ENCODE data around the gene CYTH1.

DNA sequence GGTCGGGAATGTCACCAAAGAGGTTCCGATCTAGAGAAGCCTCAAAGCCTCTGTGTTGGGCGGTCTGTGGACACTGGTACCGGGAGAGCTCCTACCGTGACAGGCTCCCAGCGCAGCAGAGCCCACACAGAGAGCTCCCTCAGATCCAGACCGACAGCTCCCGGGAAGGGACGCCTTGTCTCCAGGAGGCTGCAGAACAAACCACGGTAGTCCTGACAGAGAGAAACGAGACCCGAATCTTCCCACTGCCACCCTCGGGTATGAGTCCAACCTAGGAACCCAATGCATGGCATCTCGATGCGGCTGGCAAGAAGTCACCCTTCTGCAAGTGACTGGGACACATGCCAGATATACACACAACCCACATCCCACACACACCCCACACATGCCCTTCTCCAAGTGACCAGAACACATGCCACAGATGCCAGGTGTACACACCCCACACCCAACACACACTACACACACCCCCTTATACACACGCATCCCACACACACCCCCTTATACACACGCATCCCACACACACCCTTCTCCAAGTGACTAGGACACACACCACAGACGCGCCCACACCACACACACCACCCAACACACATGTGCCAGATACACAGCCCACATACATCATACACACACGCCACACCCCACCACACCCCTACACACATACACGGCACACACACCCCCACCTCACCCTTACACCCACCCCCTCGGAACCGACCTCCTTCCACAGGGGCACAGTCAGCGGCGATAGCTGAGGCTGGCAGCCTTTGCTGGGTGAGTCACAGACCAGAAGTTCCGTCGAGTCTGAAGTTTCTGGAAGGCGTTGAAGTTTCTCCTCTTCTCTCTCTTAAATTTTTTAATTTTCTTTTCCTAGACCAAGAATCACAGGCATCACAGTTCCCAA, 15.9 kb upstream of the CYTH1 start:
- TF ChIP-seq, protein P1, sequence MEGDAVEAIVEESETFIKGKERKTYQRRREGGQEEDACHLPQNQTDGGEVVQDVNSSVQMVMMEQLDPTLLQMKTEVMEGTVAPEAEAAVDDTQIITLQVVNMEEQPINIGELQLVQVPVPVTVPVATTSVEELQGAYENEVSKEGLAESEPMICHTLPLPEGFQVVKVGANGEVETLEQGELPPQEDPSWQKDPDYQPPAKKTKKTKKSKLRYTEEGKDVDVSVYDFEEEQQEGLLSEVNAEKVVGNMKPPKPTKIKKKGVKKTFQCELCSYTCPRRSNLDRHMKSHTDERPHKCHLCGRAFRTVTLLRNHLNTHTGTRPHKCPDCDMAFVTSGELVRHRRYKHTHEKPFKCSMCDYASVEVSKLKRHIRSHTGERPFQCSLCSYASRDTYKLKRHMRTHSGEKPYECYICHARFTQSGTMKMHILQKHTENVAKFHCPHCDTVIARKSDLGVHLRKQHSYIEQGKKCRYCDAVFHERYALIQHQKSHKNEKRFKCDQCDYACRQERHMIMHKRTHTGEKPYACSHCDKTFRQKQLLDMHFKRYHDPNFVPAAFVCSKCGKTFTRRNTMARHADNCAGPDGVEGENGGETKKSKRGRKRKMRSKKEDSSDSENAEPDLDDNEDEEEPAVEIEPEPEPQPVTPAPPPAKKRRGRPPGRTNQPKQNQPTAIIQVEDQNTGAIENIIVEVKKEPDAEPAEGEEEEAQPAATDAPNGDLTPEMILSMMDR (IDR thresholded peaks at IDR 0.05), result no peak
- TF ChIP-seq TCF7 (CRISPR knock-in tag; IDR thresholded peaks at IDR 0.05; ENCODE audit: low read depth) (no peak), NR3C1 (CRISPR knock-in tag; conservative IDR thresholded peaks at IDR 0.05; ENCODE audit: low read depth) (no peak)
- TF ChIP-seq, protein P2, sequence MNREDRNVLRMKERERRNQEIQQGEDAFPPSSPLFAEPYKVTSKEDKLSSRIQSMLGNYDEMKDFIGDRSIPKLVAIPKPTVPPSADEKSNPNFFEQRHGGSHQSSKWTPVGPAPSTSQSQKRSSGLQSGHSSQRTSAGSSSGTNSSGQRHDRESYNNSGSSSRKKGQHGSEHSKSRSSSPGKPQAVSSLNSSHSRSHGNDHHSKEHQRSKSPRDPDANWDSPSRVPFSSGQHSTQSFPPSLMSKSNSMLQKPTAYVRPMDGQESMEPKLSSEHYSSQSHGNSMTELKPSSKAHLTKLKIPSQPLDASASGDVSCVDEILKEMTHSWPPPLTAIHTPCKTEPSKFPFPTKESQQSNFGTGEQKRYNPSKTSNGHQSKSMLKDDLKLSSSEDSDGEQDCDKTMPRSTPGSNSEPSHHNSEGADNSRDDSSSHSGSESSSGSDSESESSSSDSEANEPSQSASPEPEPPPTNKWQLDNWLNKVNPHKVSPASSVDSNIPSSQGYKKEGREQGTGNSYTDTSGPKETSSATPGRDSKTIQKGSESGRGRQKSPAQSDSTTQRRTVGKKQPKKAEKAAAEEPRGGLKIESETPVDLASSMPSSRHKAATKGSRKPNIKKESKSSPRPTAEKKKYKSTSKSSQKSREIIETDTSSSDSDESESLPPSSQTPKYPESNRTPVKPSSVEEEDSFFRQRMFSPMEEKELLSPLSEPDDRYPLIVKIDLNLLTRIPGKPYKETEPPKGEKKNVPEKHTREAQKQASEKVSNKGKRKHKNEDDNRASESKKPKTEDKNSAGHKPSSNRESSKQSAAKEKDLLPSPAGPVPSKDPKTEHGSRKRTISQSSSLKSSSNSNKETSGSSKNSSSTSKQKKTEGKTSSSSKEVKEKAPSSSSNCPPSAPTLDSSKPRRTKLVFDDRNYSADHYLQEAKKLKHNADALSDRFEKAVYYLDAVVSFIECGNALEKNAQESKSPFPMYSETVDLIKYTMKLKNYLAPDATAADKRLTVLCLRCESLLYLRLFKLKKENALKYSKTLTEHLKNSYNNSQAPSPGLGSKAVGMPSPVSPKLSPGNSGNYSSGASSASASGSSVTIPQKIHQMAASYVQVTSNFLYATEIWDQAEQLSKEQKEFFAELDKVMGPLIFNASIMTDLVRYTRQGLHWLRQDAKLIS (CRISPR knock-in tag; IDR thresholded peaks at IDR 0.05; ENCODE audit: borderline replicate concordance), result no peak

All from WTC11 (cell line).